ENCODE results near the gene MCF2. TPM values are rescaled to one million over a fixed set of nuclear protein-coding genes. Genes with fewer than 3 reads are reported as not detected.
"Not testable (repeated sequence)": the region's sequence is repeated elsewhere in the genome, so short reads cannot be mapped to it uniquely, and the experiment has no call there.

The MCF2 gene
- total and polyA plus RNA-seq, 2 experiments from 2014 or later = 0.11 TPM; not detected in 1

GRCh38 chrX:139691843-139692505 lies 16.0 kb downstream of the MCF2 start:
- no peaks in the 10 kb centered on the region for H3K27me3 ChIP-seq (replicated peaks; ENCODE audit: insufficient read depth)
- H3K9ac ChIP-seq = no peak overlapping the region
- TF ChIP-seq EZH2 (IDR thresholded peaks at IDR 0.05; ENCODE audit: insufficient read depth, poor library complexity, severe bottlenecking) (no peak), EZH2phosphoT487 (IDR thresholded peaks at IDR 0.05; ENCODE audit: insufficient read depth, low read depth) (no peak)
- H3K4me2 ChIP-seq (ENCODE audit: unreplicated experiment) = peak overlapping the region; percentile 73
- peak overlapping the region; percentile 60 for H3K4me3 ChIP-seq
- H2AFZ ChIP-seq = peak overlapping the region; percentile 62
- H3K36me3 ChIP-seq (ENCODE audit: low read depth) = no peaks in the 10 kb centered on the region
- no peaks in the 10 kb centered on the region for H3K9me2 ChIP-seq (ENCODE audit: insufficient read depth)
- H3F3A ChIP-seq (ENCODE audit: insufficient read depth) = no peaks in the 10 kb centered on the region
- DNase-seq = peak; percentile 13
- 0 out of 2 replicates have a peak, but pooled peaks cover 3% of the 10 kb centered on the region for H3K4me1 ChIP-seq (ENCODE audit: insufficient read depth)
- H3K9me3 ChIP-seq (ENCODE audit: low read depth) = no peaks in the 10 kb centered on the region
- no peaks in the 10 kb centered on the region for H4K20me1 ChIP-seq (ENCODE audit: insufficient read depth)
- no peak overlapping the region for H3K27ac ChIP-seq
- WGBS, 2 experiments (ENCODE audit: low coverage in 1 of 2, low lambda C conversion rate in 2 of 2, missing lambda C conversion rate in 2 of 2) = 0 to 1% methylated on average over 15 to 23 of the region's 52 CpGs
- H3K79me2 ChIP-seq (ENCODE audit: insufficient read depth) = no peaks in the 10 kb centered on the region
- in situ Hi-C loops (cut with MboI) = no loop called here

- WGBS, 2 experiments (ENCODE audit: low coverage in 1 of 2, low lambda C conversion rate in 2 of 2, missing lambda C conversion rate in 2 of 2) = 0 to 3% methylated on average over 3 to 23 of the region's 23 CpGs
- Histone ChIP-seq H3K27ac (no peak overlapping the region), H3K4me2 (ENCODE audit: unreplicated experiment) (no peak overlapping the region), H3F3A (ENCODE audit: insufficient read depth) (no peaks in the 10 kb centered on the region), H3K9me3 (ENCODE audit: low read depth) (no peaks in the 10 kb centered on the region), H3K36me3 (ENCODE audit: low read depth) (no peaks in the 10 kb centered on the region), H2AFZ (no peak overlapping the region), H3K9me2 (ENCODE audit: insufficient read depth) (no peaks in the 10 kb centered on the region), H3K27me3 (replicated peaks; ENCODE audit: insufficient read depth) (no peaks in the 10 kb centered on the region), H3K79me2 (ENCODE audit: insufficient read depth) (no peaks in the 10 kb centered on the region), H4K20me1 (ENCODE audit: insufficient read depth) (no peaks in the 10 kb centered on the region), H3K9ac (no peak overlapping the region), H3K4me1 (ENCODE audit: insufficient read depth) (0 out of 2 replicates have a peak, but pooled peaks cover 3% of the 10 kb centered on the region), H3K4me3 (no peak overlapping the region; the same call in 1 of the 2 replicates)
- peak; percentile 37 for DNase-seq
- TF ChIP-seq EZH2 (IDR thresholded peaks at IDR 0.05; ENCODE audit: insufficient read depth, poor library complexity, severe bottlenecking) = no peak
- no peak for TF ChIP-seq EZH2phosphoT487 (IDR thresholded peaks at IDR 0.05; ENCODE audit: insufficient read depth, low read depth)
- in situ Hi-C loops (cut with MboI) = no loop called here
Observed at GRCh38 chrX:139691493-139691842, 16.5 kb downstream of the MCF2 start.

- H3K4me1 ChIP-seq (ENCODE audit: insufficient read depth); H3K9ac ChIP-seq; H3K9me3 ChIP-seq (ENCODE audit: low read depth); DNase-seq; H3K27me3 ChIP-seq (replicated peaks; ENCODE audit: insufficient read depth); in situ Hi-C loops (cut with MboI); H2AFZ ChIP-seq; H3K36me3 ChIP-seq (ENCODE audit: low read depth); H4K20me1 ChIP-seq (ENCODE audit: insufficient read depth); H3K4me3 ChIP-seq; H3K4me2 ChIP-seq (ENCODE audit: unreplicated experiment); H3K27ac ChIP-seq; H3F3A ChIP-seq (ENCODE audit: insufficient read depth); H3K9me2 ChIP-seq (ENCODE audit: insufficient read depth); H3K79me2 ChIP-seq (ENCODE audit: insufficient read depth): not testable (repeated sequence)
- WGBS, 2 experiments (ENCODE audit: low coverage in 1 of 2, low lambda C conversion rate in 2 of 2, missing lambda C conversion rate in 2 of 2) = 44 to 65% methylated on average over 3 to 7 of the region's 7 CpGs
Observed at GRCh38 chrX:139685175-139685574, 22.8 kb downstream of the MCF2 start.

- Histone ChIP-seq H3K4me1 (ENCODE audit: insufficient read depth) (no peaks in the 10 kb centered on the region), H3K9me3 (ENCODE audit: low read depth) (no peaks in the 10 kb centered on the region), H3K79me2 (ENCODE audit: insufficient read depth) (no peaks in the 10 kb centered on the region), H3K36me3 (ENCODE audit: low read depth) (no peaks in the 10 kb centered on the region), H3K27ac (no peak overlapping the region), H4K20me1 (ENCODE audit: insufficient read depth) (no peaks in the 10 kb centered on the region), H3K4me2 (ENCODE audit: unreplicated experiment) (no peak overlapping the region), H3K27me3 (replicated peaks; ENCODE audit: insufficient read depth) (no peaks in the 10 kb centered on the region), H3K9me2 (ENCODE audit: insufficient read depth) (no peaks in the 10 kb centered on the region), H3F3A (ENCODE audit: insufficient read depth) (no peaks in the 10 kb centered on the region), H3K4me3 (no peak overlapping the region), H2AFZ (no peak overlapping the region), H3K9ac (no peak overlapping the region)
- WGBS, 2 experiments (ENCODE audit: low coverage in 1 of 2, low lambda C conversion rate in 2 of 2, missing lambda C conversion rate in 2 of 2) = 22 to 25% methylated on average over 3 of the region's 3 CpGs
- TF ChIP-seq EZH2phosphoT487 (IDR thresholded peaks at IDR 0.05; ENCODE audit: insufficient read depth, low read depth) (no peak), EZH2 (IDR thresholded peaks at IDR 0.05; ENCODE audit: insufficient read depth, poor library complexity, severe bottlenecking) (no peak)
- no peak for DNase-seq
- in situ Hi-C loops (cut with MboI) = no loop called here
Observed at GRCh38 chrX:139680356-139680755, 27.6 kb downstream of the MCF2 start.

GRCh38 chrX:139647597-139647996 lies 60.4 kb downstream of the MCF2 start:
- no peaks in the 10 kb centered on the region for H4K20me1 ChIP-seq (ENCODE audit: insufficient read depth)
- in situ Hi-C loops (cut with MboI) = no loop called here
- no peak overlapping the region for H3K27ac ChIP-seq
- 24 to 25% methylated on average over 3 of the region's 3 CpGs for WGBS, 2 experiments (ENCODE audit: low coverage in 1 of 2, low lambda C conversion rate in 2 of 2, missing lambda C conversion rate in 2 of 2)
- H3K4me3 ChIP-seq = no peak overlapping the region
- H2AFZ ChIP-seq = no peak overlapping the region
- no peaks in the 10 kb centered on the region for H3K79me2 ChIP-seq (ENCODE audit: insufficient read depth)
- no peak for DNase-seq
- H3F3A ChIP-seq (ENCODE audit: insufficient read depth) = no peaks in the 10 kb centered on the region
- no peaks in the 10 kb centered on the region for H3K27me3 ChIP-seq (replicated peaks; ENCODE audit: insufficient read depth)
- no peak overlapping the region for H3K4me2 ChIP-seq (ENCODE audit: unreplicated experiment)
- H3K9me3 ChIP-seq (ENCODE audit: low read depth) = no peaks in the 10 kb centered on the region
- no peaks in the 10 kb centered on the region for H3K9me2 ChIP-seq (ENCODE audit: insufficient read depth)
- no peak for TF ChIP-seq EZH2phosphoT487 (IDR thresholded peaks at IDR 0.05; ENCODE audit: insufficient read depth, low read depth)
- no peak overlapping the region for H3K9ac ChIP-seq
- no peaks in the 10 kb centered on the region for H3K4me1 ChIP-seq (ENCODE audit: insufficient read depth)
- H3K36me3 ChIP-seq (ENCODE audit: low read depth) = no peaks in the 10 kb centered on the region

Data from GM23248 (cell line).